A673 (cell line): Measurements from ENCODE around the gene G6PD. TPM values are rescaled to one million over a fixed set of nuclear protein-coding genes. Genes with fewer than 3 reads are reported as not detected.
"Not testable (repeated sequence)": the region's sequence is repeated elsewhere in the genome, so short reads cannot be mapped to it uniquely, and the experiment has no call there.

Experiments used
- BruUV-seq: library from RNA; stranded (reverse); fragments of 400-500 nt; replicated peaks from 2 replicates; lab custom pipeline; 2021; lab: Mats Ljungman, UMichigan
- CTCF ChIA-PET: fragments of 300-600 bp; sonication (Branson Sonifier 250); formaldehyde crosslinking; loops from one replicate; lab custom pipeline; 2022; ENCODE audit warnings: antibody characterized with exemption; lab: Charles Lee
- POLR2A ChIA-PET: fragments of 300-600 bp; sonication (Branson Sonifier 250); formaldehyde crosslinking; loops from one replicate; lab custom pipeline; 2022; ENCODE audit warnings: antibody characterized with exemption; ENCODE audit not compliant: low non-redundant PET; lab: Charles Lee
- DNase-seq: peaks from one replicate; pipeline ENCODE4 v3.0.0-alpha.2; 2015; ENCODE audit warnings: low spot score
- H3K27ac ChIP-seq: fragments of 200-600 bp; sonication (generic); 2 replicates; pipeline ENCODE4 v1.5.1; 2016; ENCODE audit warnings: mixed run types, low read depth, mild to moderate bottlenecking, mixed read lengths, antibody characterized with exemption, low read length; ENCODE audit not compliant: poor library complexity, severe bottlenecking
- H3K27me3 ChIP-seq: fragments of 200-600 bp; sonication (generic); replicated peaks from 2 replicates; pipeline ENCODE4 v1.6.1; 2017; ENCODE audit warnings: mixed run types, low read depth, mild to moderate bottlenecking, mixed read lengths, antibody characterized with exemption, low read length; ENCODE audit not compliant: insufficient read depth, poor library complexity
- H3K36me3 ChIP-seq: fragments of 200-600 bp; sonication (generic); 2 replicates; pipeline ENCODE4 v1.6.1; 2016; ENCODE audit warnings: mixed run types, mild to moderate bottlenecking, mixed read lengths, antibody characterized with exemption, low read length; ENCODE audit not compliant: insufficient read depth, poor library complexity, severe bottlenecking
- H3K4me1 ChIP-seq: fragments of 200-600 bp; sonication (generic); 2 replicates; pipeline ENCODE4 v1.6.1; 2017; ENCODE audit warnings: mixed run types, mild to moderate bottlenecking, mixed read lengths, antibody characterized with exemption, low read length; ENCODE audit not compliant: insufficient read depth, poor library complexity, severe bottlenecking
- H3K4me3 ChIP-seq: fragments of 200-600 bp; sonication (generic); 2 replicates; pipeline ENCODE4 v1.5.1; 2016; ENCODE audit warnings: low read depth, mixed run types, mild to moderate bottlenecking, mixed read lengths, low read length; ENCODE audit not compliant: poor library complexity, severe bottlenecking
- H3K9me3 ChIP-seq: fragments of 200-600 bp; sonication (generic); 2 replicates; pipeline ENCODE4 v1.6.1; 2016; ENCODE audit warnings: mixed run types, low read depth, mild to moderate bottlenecking, mixed read lengths, antibody characterized with exemption, low read length; ENCODE audit not compliant: poor library complexity, severe bottlenecking
- intact Hi-C: fragments of 100-400 bp; cut with micrococcal nuclease; formaldehyde crosslinking; loops from one replicate; pipeline ENCODE4 v1.10.0; 2022; ENCODE audit not compliant: unreplicated experiment
- total RNA-seq: library from RNA; stranded (reverse); gene quantifications from 2 replicates; pipeline ENCODE4 v1.2.3, GENCODE V29; 2021

The G6PD gene
- total RNA-seq, 1 experiment from 2014 or later: 203 TPM

GRCh38 chrX:154573061-154573460 is 26.4 kb upstream of the G6PD start:
- H3K9me3 ChIP-seq, H3K4me3 ChIP-seq, H3K4me1 ChIP-seq, H3K27ac ChIP-seq, POLR2A ChIA-PET, H3K27me3 ChIP-seq, H3K36me3 ChIP-seq, BruUV-seq, intact Hi-C loops, DNase-seq, CTCF ChIA-PET: not testable (repeated sequence)

GRCh38 chrX:154570361-154570760 is 23.7 kb upstream of the G6PD start:
- BruUV-seq, intact Hi-C loops, POLR2A ChIA-PET, H3K36me3 ChIP-seq, H3K4me1 ChIP-seq, H3K27ac ChIP-seq, H3K27me3 ChIP-seq, DNase-seq, H3K9me3 ChIP-seq, CTCF ChIA-PET, H3K4me3 ChIP-seq: not testable (repeated sequence)

GRCh38 chrX:154562295-154562694 is 15.6 kb upstream of the G6PD start:
- H3K27me3 ChIP-seq, intact Hi-C loops, H3K36me3 ChIP-seq, POLR2A ChIA-PET, H3K27ac ChIP-seq, H3K4me1 ChIP-seq, CTCF ChIA-PET, H3K9me3 ChIP-seq, BruUV-seq, H3K4me3 ChIP-seq, DNase-seq: not testable (repeated sequence)

- H3K9me3 ChIP-seq, H3K27ac ChIP-seq, H3K4me3 ChIP-seq, H3K4me1 ChIP-seq, CTCF ChIA-PET, intact Hi-C loops, H3K36me3 ChIP-seq, DNase-seq, BruUV-seq, H3K27me3 ChIP-seq, POLR2A ChIA-PET: not testable (repeated sequence)
These were observed 13.7 kb upstream of the G6PD start for GRCh38 chrX:154560326-154560725.

GRCh38 chrX:154558896-154559295 is 12.2 kb upstream of the G6PD start:
- H3K4me3 ChIP-seq, H3K9me3 ChIP-seq, DNase-seq, H3K36me3 ChIP-seq, H3K4me1 ChIP-seq, CTCF ChIA-PET, BruUV-seq, intact Hi-C loops, H3K27ac ChIP-seq, POLR2A ChIA-PET, H3K27me3 ChIP-seq: not testable (repeated sequence)

GRCh38 chrX:154558060-154558690 is 11.5 kb upstream of the G6PD start:
- H3K4me1 ChIP-seq, BruUV-seq, H3K36me3 ChIP-seq, DNase-seq, intact Hi-C loops, H3K9me3 ChIP-seq, POLR2A ChIA-PET, H3K4me3 ChIP-seq, H3K27me3 ChIP-seq, H3K27ac ChIP-seq, CTCF ChIA-PET: not testable (repeated sequence)

GRCh38 chrX:154552112-154552806 is 5.6 kb upstream of the G6PD start:
- intact Hi-C loops, H3K4me1 ChIP-seq, BruUV-seq, H3K9me3 ChIP-seq, H3K27ac ChIP-seq, H3K27me3 ChIP-seq, H3K36me3 ChIP-seq, CTCF ChIA-PET, H3K4me3 ChIP-seq, DNase-seq, POLR2A ChIA-PET: not testable (repeated sequence)
